Lower lobe of right lung (tissue), 2 donors: ENCODE results near the gene CTSD. TPM values are rescaled to one million over a fixed set of nuclear protein-coding genes. Genes with fewer than 3 reads are reported as not detected.
"Not testable (repeated sequence)": the region's sequence is repeated elsewhere in the genome, so short reads cannot be mapped to it uniquely, and the experiment has no call there.

Source experiments
- ATAC-seq, 2 donors: fragments of 200-7000 bp; cut with Tn5 transposase; one replicate each; pipeline ENCODE4 v1.9.1; 2020 to 2022; ENCODE audit warnings: mild to moderate bottlenecking in 2 of 2, moderate library complexity in 2 of 2
- DNase-seq: peaks from one replicate; pipeline ENCODE4 v3.0.0-alpha.2; 2020
- H3K27ac ChIP-seq: fragments of 200-600 bp; one replicate; pipeline ENCODE4 v1.8.0; 2022
- H3K27me3 ChIP-seq: fragments of 200-600 bp; one replicate; pipeline ENCODE4 v1.8.0; 2022; ENCODE audit warnings: low read depth
- H3K36me3 ChIP-seq: fragments of 200-600 bp; one replicate; pipeline ENCODE4 v1.8.0; 2022; ENCODE audit warnings: mild to moderate bottlenecking
- H3K4me1 ChIP-seq: fragments of 200-600 bp; one replicate; pipeline ENCODE4 v1.8.0; 2022
- H3K4me3 ChIP-seq: fragments of 200-600 bp; one replicate; pipeline ENCODE4 v1.8.0; 2022; ENCODE audit warnings: mild to moderate bottlenecking
- H3K9me3 ChIP-seq: fragments of 200-600 bp; one replicate; pipeline ENCODE4 v1.8.0; 2022
- intact Hi-C: fragments of 100-400 bp; cut with DNase I; formaldehyde crosslinking; loops from one replicate; pipeline ENCODE4 v1.11.0; 2022
- total RNA-seq: library from RNA; stranded (reverse); fragmentation: NEBNext Ultra II Directional; extraction: Animal tissue kit (Norgen Biotek cat#: 25700); gene quantifications from one replicate; pipeline ENCODE4 v1.2.1, GENCODE V29; 2021
- TF ChIP-seq, protein P1 (sequence below): fragments of 200-600 bp; IDR thresholded peaks from one replicate; pipeline ENCODE4 v1.8.0; 2022; ENCODE audit warnings: antibody characterized with exemption, mild to moderate bottlenecking
- donor health status: DM: no; HTN: yes; CAD: no; lungs with severe emphysema.

The CTSD gene
- total RNA-seq, 1 donor from 2014 or later = 2,919 TPM

GRCh38 chr11:1770528-1770927 lies 6.8 kb upstream of the CTSD start:
- DNase-seq (no peak), ATAC-seq (peak in 1 of 2 donors; percentile 23)
- H3K4me1 ChIP-seq = peaks cover 13% of the 10 kb centered on the region
- H3K27ac ChIP-seq = no peak overlapping the region
- no peaks in the 10 kb centered on the region for H3K9me3 ChIP-seq
- no peaks in the 10 kb centered on the region for H3K27me3 ChIP-seq
- no peak overlapping the region for H3K4me3 ChIP-seq
- TF ChIP-seq, protein P1, sequence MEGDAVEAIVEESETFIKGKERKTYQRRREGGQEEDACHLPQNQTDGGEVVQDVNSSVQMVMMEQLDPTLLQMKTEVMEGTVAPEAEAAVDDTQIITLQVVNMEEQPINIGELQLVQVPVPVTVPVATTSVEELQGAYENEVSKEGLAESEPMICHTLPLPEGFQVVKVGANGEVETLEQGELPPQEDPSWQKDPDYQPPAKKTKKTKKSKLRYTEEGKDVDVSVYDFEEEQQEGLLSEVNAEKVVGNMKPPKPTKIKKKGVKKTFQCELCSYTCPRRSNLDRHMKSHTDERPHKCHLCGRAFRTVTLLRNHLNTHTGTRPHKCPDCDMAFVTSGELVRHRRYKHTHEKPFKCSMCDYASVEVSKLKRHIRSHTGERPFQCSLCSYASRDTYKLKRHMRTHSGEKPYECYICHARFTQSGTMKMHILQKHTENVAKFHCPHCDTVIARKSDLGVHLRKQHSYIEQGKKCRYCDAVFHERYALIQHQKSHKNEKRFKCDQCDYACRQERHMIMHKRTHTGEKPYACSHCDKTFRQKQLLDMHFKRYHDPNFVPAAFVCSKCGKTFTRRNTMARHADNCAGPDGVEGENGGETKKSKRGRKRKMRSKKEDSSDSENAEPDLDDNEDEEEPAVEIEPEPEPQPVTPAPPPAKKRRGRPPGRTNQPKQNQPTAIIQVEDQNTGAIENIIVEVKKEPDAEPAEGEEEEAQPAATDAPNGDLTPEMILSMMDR = no peak
- no peaks in the 10 kb centered on the region for H3K36me3 ChIP-seq
- intact Hi-C loops = no loop called here

DNA sequence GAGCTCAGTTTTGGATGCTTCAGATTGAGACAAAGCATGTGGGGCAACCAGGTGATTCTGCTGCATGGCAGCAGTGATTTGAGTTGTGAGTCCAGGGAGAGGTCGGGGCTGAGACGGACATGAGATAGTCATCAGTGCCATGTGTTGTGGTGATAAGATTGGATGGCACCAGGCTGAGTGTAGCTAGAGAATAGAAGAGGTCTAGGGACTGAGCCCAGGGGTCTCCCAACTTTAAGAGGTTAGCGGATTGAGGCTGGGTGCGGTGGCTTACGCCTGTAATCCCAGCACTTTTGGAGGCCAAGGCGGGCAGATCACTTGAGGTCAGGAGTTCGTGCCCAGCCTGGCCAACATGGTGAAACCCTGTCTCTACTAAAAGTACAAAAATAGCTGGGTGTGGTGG lies 6.3 kb upstream of the CTSD start:
- intact Hi-C loops = no loop called here
- TF ChIP-seq, protein P1 = no peak
- no peak for DNase-seq
- Histone ChIP-seq H3K4me3 (no peak overlapping the region), H3K27ac (no peak overlapping the region), H3K9me3 (no peaks in the 10 kb centered on the region), H3K27me3 (no peaks in the 10 kb centered on the region), H3K4me1 (peaks cover 13% of the 10 kb centered on the region), H3K36me3 (no peaks in the 10 kb centered on the region)
- no peak for ATAC-seq

- H3K27me3 ChIP-seq, DNase-seq, H3K4me3 ChIP-seq, ATAC-seq, intact Hi-C loops, H3K36me3 ChIP-seq, H3K9me3 ChIP-seq, H3K27ac ChIP-seq: not testable (repeated sequence)
- H3K4me1 ChIP-seq = peaks cover 16% of the 10 kb centered on the region
These were observed 5.7 kb upstream of the CTSD start for GRCh38 chr11:1769304-1769936.

GRCh38 chr11:1768141-1768469 lies 4.4 kb upstream of the CTSD start:
- H3K9me3 ChIP-seq = no peaks in the 10 kb centered on the region
- H3K4me1 ChIP-seq = peaks cover 20% of the 10 kb centered on the region
- intact Hi-C loops = no loop called here
- H3K36me3 ChIP-seq = no peaks in the 10 kb centered on the region
- H3K4me3 ChIP-seq = no peak overlapping the region
- H3K27me3 ChIP-seq = no peaks in the 10 kb centered on the region
- DNase-seq = no peak
- H3K27ac ChIP-seq = no peak overlapping the region
- no peak for ATAC-seq
- TF ChIP-seq, protein P1 = no peak

- ATAC-seq (no peak), DNase-seq (no peak)
- H3K27me3 ChIP-seq = no peaks in the 10 kb centered on the region
- TF ChIP-seq, protein P1 = no peak
- no peaks in the 10 kb centered on the region for H3K9me3 ChIP-seq
- H3K36me3 ChIP-seq = no peaks in the 10 kb centered on the region
- H3K27ac ChIP-seq = no peak overlapping the region
- H3K4me1 ChIP-seq = peaks cover 23% of the 10 kb centered on the region
- no peak overlapping the region for H3K4me3 ChIP-seq
- intact Hi-C loops = no loop called here
These were observed 3.8 kb upstream of the CTSD start for GRCh38 chr11:1767399-1768140.

DNA sequence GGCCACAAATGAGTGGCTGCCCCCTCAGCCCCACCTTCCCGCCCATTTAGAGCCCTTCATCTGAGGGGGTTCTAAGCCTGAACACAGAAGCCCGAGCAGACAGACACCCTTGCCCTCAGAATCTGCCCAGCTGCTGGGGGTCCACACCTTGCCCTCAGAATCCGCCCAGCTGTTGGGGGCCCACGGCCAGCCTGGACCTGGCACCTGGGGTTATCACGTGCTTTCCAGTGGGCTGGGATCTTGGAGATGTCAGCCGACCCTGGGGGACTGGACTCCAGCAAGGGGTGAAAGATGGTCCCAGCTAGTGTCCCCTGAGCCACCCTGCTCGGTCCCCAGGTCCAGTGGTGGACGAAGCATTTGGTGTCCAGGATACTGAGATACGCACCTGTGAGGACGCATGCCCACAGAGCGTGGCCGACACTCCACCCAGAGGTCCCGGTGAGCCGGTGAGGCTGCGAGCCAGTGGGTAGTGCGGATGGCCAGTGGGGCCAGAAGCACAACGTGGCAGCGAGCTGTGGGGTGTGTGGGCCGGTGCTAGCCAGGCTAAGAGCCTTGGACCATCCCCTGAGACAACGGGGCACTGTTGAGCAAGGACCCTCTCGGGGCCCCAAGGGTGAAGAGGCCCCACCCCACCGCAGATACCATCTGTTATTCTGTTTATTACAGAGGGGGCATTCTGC lies 3.1 kb upstream of the CTSD start:
- no peaks in the 10 kb centered on the region for H3K36me3 ChIP-seq
- TF ChIP-seq, protein P1 = no peak
- ATAC-seq = no peak
- intact Hi-C loops = no loop called here
- H3K27ac ChIP-seq = no peak overlapping the region
- DNase-seq = no peak
- no peak overlapping the region for H3K4me3 ChIP-seq
- H3K9me3 ChIP-seq = no peaks in the 10 kb centered on the region
- H3K4me1 ChIP-seq = peaks cover 27% of the 10 kb centered on the region
- H3K27me3 ChIP-seq = no peaks in the 10 kb centered on the region
